ENCODE data around the gene ZNF66. TPM values are rescaled to one million over a fixed set of nuclear protein-coding genes. Genes with fewer than 3 reads are reported as not detected.

ZNF66 gene
- not detected in 5 replicates for total RNA-seq (2022; extraction: Qiagen RNA extraction)

GRCh38 chr19:20776083-20777076, at the start of gene ZNF66:
Gene ZNF66 (plus strand): TSS chr19:20776304. CDS start chr19:20776448, 144 bp downstream.

Other genes with a start within 250 kb of the ZNF66 start
- gene ZNF737, start 210.5 kb upstream of the ZNF66 start, total RNA-seq (2022; extraction: Qiagen RNA extraction): 0.02 TPM in 1 of 5 replicates, not detected in the others
- not detected in 5 replicates for gene ZNF626, start 114.7 kb upstream of the ZNF66 start, total RNA-seq (2022; extraction: Qiagen RNA extraction)
- gene ZNF85, start 146.9 kb downstream of the ZNF66 start, total RNA-seq (2022; extraction: Qiagen RNA extraction): 0.07 to 0.48 TPM (median 0.13 TPM) in 5 replicates
- gene ZNF430, start 244.4 kb downstream of the ZNF66 start, total RNA-seq (2022; extraction: Qiagen RNA extraction): 1.2 to 2.6 TPM (median 1.8 TPM) in 5 replicates

Measured in A549 treated with CORT108297 at 1 μM for 4 hours (cell line).